Lung (tissue), 4 donors: ENCODE measurements around the gene SLITRK4. TPM values are rescaled to one million over a fixed set of nuclear protein-coding genes. Genes with fewer than 3 reads are reported as not detected.

Source experiments
- polyA plus RNA-seq, 2 donors: library from polyadenylated mRNA; stranded (reverse); fragments of 200-250 nt; gene quantifications; one replicate each; pipeline ENCODE4 v1.2.1, GENCODE V29; 2013
- total RNA-seq, 2 donors: library from RNA; depleted of rRNA in 1 of 2; stranded (reverse); fragments of >200 nt in 1 of 2; gene quantifications; one replicate each; pipeline ENCODE4 v1.2.1, GENCODE V29; 2014 to 2021
- donor health status: Bipolar disorder and iron deficiency.
- donor health status: healthy.
- donor health status: DM: yes; HTN: yes; CAD: no.

SLITRK4 gene
- total and polyA plus RNA-seq, 4 donors = 0.12 to 0.71 (median 0.33) TPM

Other genes starting within 250 kb of the SLITRK4 start
- not detected for gene SPANXN3, start 118.6 kb downstream of the SLITRK4 start, total RNA-seq
- not detected for gene SPANXN3, start 118.6 kb downstream of the SLITRK4 start, polyA plus RNA-seq
- not detected for gene SPANXN2, start 84.7 kb upstream of the SLITRK4 start, total RNA-seq
- gene SPANXN2, start 84.7 kb upstream of the SLITRK4 start, polyA plus RNA-seq = not detected
- not detected for gene UBE2NL, start 248.0 kb upstream of the SLITRK4 start, total RNA-seq
- gene UBE2NL, start 248.0 kb upstream of the SLITRK4 start, polyA plus RNA-seq = not detected